BJ (cell line): ENCODE data around the gene MED16. TPM values are rescaled to one million over a fixed set of nuclear protein-coding genes. Genes with fewer than 3 reads are reported as not detected.

Source experiments
- CTCF ChIA-PET: fragments of 350-600 bp; formaldehyde crosslinking; extraction: SDS; loops from one replicate; lab custom pipeline; 2021; ENCODE audit warnings: antibody characterized with exemption, inconsistent platforms; lab: Yijun Ruan, JAX
- POLR2A ChIA-PET: fragments of 300-600 bp; sonication (Branson Sonifier 250); formaldehyde crosslinking; extraction: SDS; loops from one replicate; lab custom pipeline; 2021; ENCODE audit warnings: antibody characterized with exemption; lab: Charles Lee
- DNase-seq: peaks from one replicate; pipeline ENCODE4 v3.0.0-alpha.2; 2011; ENCODE audit warnings: low read depth
- H3K27me3 ChIP-seq: 2 replicates; pipeline ENCODE4 v1.6.0; 2011; ENCODE audit warnings: low read length; ENCODE audit not compliant: control insufficient read depth, insufficient read depth
- H3K36me3 ChIP-seq: 2 replicates; pipeline ENCODE4 v1.5.1; 2011; ENCODE audit warnings: low read length; ENCODE audit not compliant: control insufficient read depth, insufficient read depth
- H3K4me3 ChIP-seq: 2 replicates; pipeline ENCODE4 v1.5.1; 2011; ENCODE audit warnings: low read depth, mild to moderate bottlenecking, control low read depth, low read length
- CTCF ChIP-seq: IDR thresholded peaks from 2 replicates; pipeline ENCODE4 v1.5.1; 2011; ENCODE audit warnings: low read depth, mild to moderate bottlenecking, control low read depth, inconsistent platforms, low read length, moderate library complexity; ENCODE audit not compliant: insufficient read depth
- polyA plus RNA-seq: library from polyadenylated mRNA; depleted of rRNA; stranded (reverse); fragments of >200 nt; gene quantifications from 2 replicates; pipeline ENCODE4 v1.2.3, GENCODE V29; 2011

MED16 gene
- polyA plus RNA-seq, 1 experiment: 39.8 TPM

- no peak for TF ChIP-seq CTCF
- Histone ChIP-seq H3K4me3 (no peak overlapping the region), H3K36me3 (no peaks in the 10 kb centered on the region), H3K27me3 (peaks cover 12% of the 10 kb centered on the region)
- ChIA-PET POLR2A (no interaction called here), CTCF (interaction anchor here (0.6 kb wide), 1 partner anchor 8 kb away, joined by 3 read pairs; no protein-coding TSS in a partner anchor)
- no peak for DNase-seq
Observed at GRCh38 chr19:848386-848921, 44.5 kb downstream of the MED16 start.

DNA sequence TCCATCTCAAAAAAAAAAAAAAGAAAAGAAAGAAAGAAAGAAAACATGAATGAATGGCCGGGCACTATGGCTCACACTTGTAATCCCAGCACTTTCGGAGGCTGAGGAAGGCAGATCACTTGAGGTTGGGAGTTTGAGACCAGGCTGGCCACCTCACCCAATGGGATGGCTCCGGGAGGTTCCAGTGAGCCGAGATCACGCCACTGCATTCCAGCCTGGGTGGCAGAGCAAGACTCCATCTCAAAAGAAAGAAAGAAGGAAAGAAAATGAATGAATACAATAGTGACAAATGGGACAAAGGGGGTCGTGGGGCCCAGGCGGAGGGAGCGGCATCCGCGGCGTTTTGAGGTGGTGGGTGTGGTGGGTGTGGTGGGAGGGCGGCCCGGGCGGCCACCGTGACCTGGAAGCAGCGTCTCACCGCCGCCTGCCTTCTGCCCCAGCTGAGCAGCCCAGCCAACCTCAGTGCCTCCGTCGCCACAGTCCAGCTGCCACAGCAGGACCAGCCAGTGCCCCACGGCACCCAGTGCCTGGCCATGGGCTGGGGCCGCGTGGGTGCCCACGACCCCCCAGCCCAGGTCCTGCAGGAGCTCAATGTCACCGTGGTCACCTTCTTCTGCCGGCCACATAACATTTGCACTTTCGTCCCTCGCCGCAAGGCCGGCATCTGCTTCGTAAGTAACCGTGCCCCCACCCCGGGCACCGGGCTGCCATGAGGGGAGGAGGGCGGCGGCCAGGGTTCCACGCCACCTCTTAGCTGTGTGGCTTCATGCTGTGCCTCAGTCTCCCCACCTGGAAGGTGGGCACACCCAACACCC, 47.1 kb downstream of the MED16 start:
- POLR2A ChIA-PET: no interaction called here
- TF ChIP-seq CTCF: no peak
- H3K36me3 ChIP-seq: no peaks in the 10 kb centered on the region
- H3K4me3 ChIP-seq: no peak overlapping the region
- CTCF ChIA-PET: interaction anchor here (0.6 to 1.4 kb wide), 3 partner anchors 10 to 298 kb away, joined by 3 to 6 read pairs (median 3); no protein-coding TSS in a partner anchor
- H3K27me3 ChIP-seq: peaks cover 14% of the 10 kb centered on the region
- no peak for DNase-seq

GRCh38 chr19:844546-844971, 48.4 kb downstream of the MED16 start:
- no peak for TF ChIP-seq CTCF
- Histone ChIP-seq H3K4me3 (no peak overlapping the region), H3K27me3 (peaks cover 14% of the 10 kb centered on the region), H3K36me3 (no peaks in the 10 kb centered on the region)
- ChIA-PET POLR2A (no interaction called here), CTCF (interaction anchor here (1.4 kb wide), 1 partner anchor 12 kb away, joined by 6 read pairs; no protein-coding TSS in a partner anchor)
- DNase-seq: no peak

DNA sequence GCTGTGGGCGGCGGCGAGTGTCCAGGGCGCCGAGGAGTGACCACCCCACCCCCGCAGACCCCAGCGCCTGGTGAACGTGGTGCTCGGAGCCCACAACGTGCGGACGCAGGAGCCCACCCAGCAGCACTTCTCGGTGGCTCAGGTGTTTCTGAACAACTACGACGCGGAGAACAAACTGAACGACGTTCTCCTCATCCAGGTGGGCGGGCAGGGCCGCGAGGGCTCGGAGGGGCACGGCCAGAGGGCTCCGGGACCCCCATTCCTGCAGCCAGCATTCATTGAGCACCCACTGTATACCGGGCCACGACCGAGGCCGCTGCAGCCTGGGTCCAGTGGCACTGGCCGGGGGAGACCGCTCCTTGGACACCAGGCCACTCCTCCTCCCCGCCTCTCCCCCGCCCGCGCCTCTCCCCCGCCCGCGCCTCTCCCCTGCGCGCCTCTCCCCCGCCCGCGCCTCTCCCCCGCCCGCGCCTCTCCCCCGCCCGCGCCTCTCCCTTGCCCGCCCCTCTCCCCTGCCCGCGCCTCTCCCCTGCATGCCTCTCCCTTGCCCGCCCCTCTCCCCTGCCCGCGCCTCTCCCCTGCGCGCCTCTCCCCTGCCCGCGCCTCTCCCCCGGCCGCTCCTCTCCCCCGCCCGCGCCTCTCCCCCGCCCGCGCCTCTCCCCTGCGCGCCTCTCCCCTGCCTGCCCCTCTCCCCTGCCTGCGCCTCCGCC, 49.0 kb downstream of the MED16 start:
- no peak for TF ChIP-seq CTCF
- no peaks in the 10 kb centered on the region for H3K36me3 ChIP-seq
- POLR2A ChIA-PET: no interaction called here
- H3K4me3 ChIP-seq: peak overlapping the region; percentile 21
- peaks cover 14% of the 10 kb centered on the region for H3K27me3 ChIP-seq
- DNase-seq: no peak
- CTCF ChIA-PET: no interaction called here
